NCI-H2196 treated with DMSO at 0.1 percent for 48 hours (cell line): ENCODE data around the gene CNGB1.

ENCODE experiments used
- DNase-seq: peaks from one replicate; lab custom pipeline; 2025; ENCODE audit not compliant: unreplicated experiment; lab: John Stamatoyannopoulos, UW

Gene CNGB1

DNA sequence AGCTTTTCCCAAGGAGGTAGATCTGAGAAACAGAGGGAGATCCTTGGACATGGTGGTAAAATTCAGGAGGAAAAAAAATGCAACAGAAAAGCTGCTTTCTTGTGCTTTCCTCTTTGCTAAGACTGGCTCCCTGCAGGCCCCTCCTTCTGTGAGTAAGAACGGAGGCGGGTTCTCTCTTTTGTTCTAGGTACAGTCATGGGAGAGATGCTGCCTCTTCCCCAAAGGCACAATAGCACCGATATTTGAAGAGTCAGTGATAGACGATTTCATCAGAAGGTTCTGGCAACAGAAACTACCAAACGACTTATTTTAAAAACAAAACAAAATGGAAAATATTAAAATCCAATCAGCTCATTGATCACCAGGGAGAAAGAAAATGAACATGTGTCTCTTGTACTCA, 136.0 kb downstream of the CNGB1 start:
- no peak for DNase-seq
